ENCODE measurements around the gene PPP4R2.

PPP4R2 gene

GRCh38 chr3:72962317-72962716 is 34.3 kb upstream of the PPP4R2 start:
- CTCF ChIA-PET: interaction anchor here (0.7 kb wide), 1 partner anchor 27 kb away, joined by 3 read pairs; no protein-coding TSS in a partner anchor

GRCh38 chr3:72964633-72965032 is 32.0 kb upstream of the PPP4R2 start:
- H3K4me3 ChIP-seq (ENCODE audit: low read depth, low read length): no peak overlapping the region
- ChIA-PET POLR2A (no interaction called here), CTCF (interaction anchor here (0.7 kb wide), 1 partner anchor 121 kb away, joined by 3 read pairs; no protein-coding TSS in a partner anchor)
- no peak for DNase-seq (ENCODE audit: low read depth, low spot score)
- TF ChIP-seq CTCF (IDR thresholded peaks at IDR 0.05; ENCODE audit: insufficient read depth, low read length, missing control alignments): no peak

More at GRCh38 chr3:72962317-72962716, 34.3 kb upstream of the PPP4R2 start:
- TF ChIP-seq CTCF (IDR thresholded peaks at IDR 0.05; ENCODE audit: insufficient read depth, low read length, missing control alignments): no peak
- POLR2A ChIA-PET: no interaction called here
- H3K4me3 ChIP-seq (ENCODE audit: low read depth, low read length): no peak overlapping the region
- no peak for DNase-seq (ENCODE audit: low read depth, low spot score)

GRCh38 chr3:72968266-72968664 is 28.3 kb upstream of the PPP4R2 start:
- POLR2A ChIA-PET: no interaction called here

GRCh38 chr3:72969766-72970165 is 26.8 kb upstream of the PPP4R2 start:
- no peak for TF ChIP-seq CTCF (IDR thresholded peaks at IDR 0.05; ENCODE audit: insufficient read depth, low read length, missing control alignments)
- ChIA-PET CTCF (no interaction called here), POLR2A (no interaction called here)

More at GRCh38 chr3:72968266-72968664, 28.3 kb upstream of the PPP4R2 start:
- no peak overlapping the region for H3K4me3 ChIP-seq (ENCODE audit: low read depth, low read length)
- CTCF ChIA-PET: no interaction called here
- no peak for DNase-seq (ENCODE audit: low read depth, low spot score)
- no peak for TF ChIP-seq CTCF (IDR thresholded peaks at IDR 0.05; ENCODE audit: insufficient read depth, low read length, missing control alignments)

GRCh38 chr3:72970942-72971341 is 25.7 kb upstream of the PPP4R2 start:
- no peak for DNase-seq (ENCODE audit: low read depth, low spot score)
- ChIA-PET CTCF (no interaction called here), POLR2A (no interaction called here)
- H3K4me3 ChIP-seq (ENCODE audit: low read depth, low read length): no peak overlapping the region
- no peak for TF ChIP-seq CTCF (IDR thresholded peaks at IDR 0.05; ENCODE audit: insufficient read depth, low read length, missing control alignments)

More at GRCh38 chr3:72969766-72970165, 26.8 kb upstream of the PPP4R2 start:
- DNase-seq (ENCODE audit: low read depth, low spot score): no peak
- no peak overlapping the region for H3K4me3 ChIP-seq (ENCODE audit: low read depth, low read length)

- ChIA-PET CTCF (no interaction called here), POLR2A (no interaction called here)
- TF ChIP-seq CTCF (IDR thresholded peaks at IDR 0.05; ENCODE audit: insufficient read depth, low read length, missing control alignments): no peak
- no peak for DNase-seq (ENCODE audit: low read depth, low spot score)
- H3K4me3 ChIP-seq (ENCODE audit: low read depth, low read length): no peak overlapping the region
Observed at GRCh38 chr3:72972706-72973030, 23.9 kb upstream of the PPP4R2 start.

Data from AG04449 (cell line).